HG03039 (cell line): ENCODE measurements around the gene LIN28B.
"Not testable (repeated sequence)": the region's sequence is repeated elsewhere in the genome, so short reads cannot be mapped to it uniquely, and the experiment has no call there.

Experiments used
- ATAC-seq: cut with Tn5 transposase; IDR thresholded peaks from one replicate; pipeline ENCODE4 v1.9.1; 2021; ENCODE audit warnings: mild to moderate bottlenecking, moderate library complexity; ENCODE audit not compliant: unreplicated experiment

The LIN28B gene

DNA sequence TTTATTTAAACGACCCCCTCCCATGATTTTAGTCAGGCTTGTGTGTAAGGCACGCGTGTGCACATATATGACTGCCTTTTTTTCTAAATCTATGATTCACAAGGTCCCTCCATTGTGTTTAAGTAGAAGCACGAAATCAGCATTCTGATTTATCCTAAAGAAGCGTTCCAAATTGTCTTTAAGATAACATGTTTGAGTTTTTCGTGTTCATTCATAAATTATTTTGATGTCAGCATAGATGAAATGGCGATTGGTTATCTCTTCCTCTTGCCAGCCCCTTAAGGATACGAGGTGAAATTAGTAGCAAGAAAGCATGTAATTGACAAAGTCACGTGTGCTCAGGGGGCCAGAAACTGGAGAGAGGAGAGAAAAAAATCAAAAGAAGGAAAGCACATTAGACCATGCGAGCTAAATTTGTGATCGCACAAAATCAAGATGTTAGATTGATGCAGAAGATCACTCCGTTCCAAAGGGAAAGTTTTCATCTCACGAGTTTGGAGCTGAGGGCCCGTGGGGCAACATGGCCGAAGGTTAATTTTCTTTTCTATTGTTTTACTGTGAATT is at the start of gene LIN28B:
TSS of gene LIN28B (plus strand) at position 377 of the 564 bp plus-strand sequence. CDS start at position 521, 144 bp downstream.
- no peak for ATAC-seq

DNA sequence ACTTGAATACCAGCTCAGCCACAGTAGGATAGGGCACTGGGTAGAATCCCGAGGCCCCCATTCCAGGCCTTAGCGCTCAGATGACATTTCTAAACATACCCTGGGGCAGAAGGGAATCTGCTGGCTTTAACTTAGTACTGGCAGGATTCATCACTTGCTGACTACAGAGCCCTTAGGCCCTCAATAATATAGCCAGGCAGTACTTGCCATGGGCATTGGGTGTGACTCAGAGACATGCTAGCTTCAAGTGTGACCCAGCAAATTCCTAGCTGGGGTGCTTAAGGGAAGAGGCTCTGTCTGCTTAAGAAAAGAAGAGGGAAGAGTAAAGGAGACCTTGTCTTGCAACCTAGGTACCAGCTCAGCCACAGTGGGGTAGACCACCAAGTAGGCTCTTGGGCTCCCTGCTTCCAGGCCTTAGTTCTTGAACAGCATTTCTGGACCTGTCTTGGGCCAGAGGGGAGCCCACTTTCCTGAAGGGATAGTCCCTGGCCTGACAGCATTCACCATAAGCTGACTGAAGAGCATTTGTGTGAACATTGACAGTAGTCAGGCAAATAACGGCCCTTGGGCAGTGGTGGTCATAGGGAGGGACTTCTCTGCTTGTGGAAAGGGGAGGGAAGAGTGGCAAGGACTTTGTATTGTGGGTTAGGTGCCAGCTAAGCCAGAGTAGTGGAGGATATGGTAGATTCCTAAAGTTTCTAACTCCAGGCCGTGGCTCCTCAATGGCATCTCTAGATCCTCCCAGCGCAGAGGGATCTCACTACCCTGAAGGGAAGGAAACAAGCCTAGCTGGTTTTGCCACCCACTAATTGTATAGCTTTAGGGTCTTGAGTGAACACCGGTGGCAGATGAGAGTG is 48.6 kb upstream of the LIN28B start:
- ATAC-seq: no peak

DNA sequence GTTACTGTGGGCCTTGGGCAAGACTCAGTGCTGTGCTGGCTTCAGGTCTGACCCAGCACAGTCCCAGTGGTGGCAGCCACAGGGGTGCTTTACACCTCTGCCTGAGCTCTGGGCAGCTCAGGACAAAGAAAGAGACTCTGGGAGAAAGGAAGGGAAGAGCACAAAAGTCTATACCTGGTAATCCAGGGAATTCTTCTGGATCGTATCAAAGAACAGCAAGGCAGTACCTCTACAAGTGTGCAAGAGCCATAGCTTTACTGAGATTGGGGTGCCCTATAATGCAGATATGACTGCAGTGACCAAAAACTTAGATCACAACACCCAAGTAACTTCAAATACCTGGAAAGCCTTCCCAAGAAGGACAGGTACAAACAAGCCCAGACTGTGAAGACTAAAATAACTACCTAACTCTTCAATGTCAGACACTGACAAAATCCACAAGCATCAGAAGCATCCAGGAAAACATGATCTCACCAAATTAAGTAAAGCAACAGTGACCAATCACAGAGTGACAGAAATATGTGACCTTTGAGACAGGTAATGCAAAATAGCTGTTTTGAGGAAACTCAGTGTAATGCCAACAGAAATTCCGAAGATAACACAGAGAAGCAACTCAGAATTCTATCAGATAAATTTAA is 47.9 kb upstream of the LIN28B start:
- ATAC-seq: no peak

GRCh38 chr6:104921896-104922295 is 35.0 kb upstream of the LIN28B start:
- ATAC-seq: no peak

DNA sequence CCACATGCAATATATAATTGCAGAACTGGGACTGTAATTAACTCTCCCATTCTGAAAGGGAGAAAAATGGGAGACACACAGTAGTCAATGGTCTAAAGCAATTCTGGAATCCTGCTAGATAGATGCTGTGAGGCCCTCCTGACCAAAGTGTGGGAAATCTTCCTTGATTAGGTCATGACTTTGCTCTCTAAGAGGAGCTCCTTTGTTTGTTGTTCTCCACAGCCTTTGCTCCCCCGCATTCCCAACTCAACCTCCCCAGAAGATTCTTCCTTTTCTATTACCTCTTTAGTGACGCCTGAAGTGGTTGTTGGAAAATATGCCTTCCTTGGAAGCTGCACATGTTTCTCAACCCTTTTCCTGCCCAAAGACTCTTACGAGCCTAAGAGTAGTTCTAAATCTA is 28.8 kb upstream of the LIN28B start:
- ATAC-seq: no peak

DNA sequence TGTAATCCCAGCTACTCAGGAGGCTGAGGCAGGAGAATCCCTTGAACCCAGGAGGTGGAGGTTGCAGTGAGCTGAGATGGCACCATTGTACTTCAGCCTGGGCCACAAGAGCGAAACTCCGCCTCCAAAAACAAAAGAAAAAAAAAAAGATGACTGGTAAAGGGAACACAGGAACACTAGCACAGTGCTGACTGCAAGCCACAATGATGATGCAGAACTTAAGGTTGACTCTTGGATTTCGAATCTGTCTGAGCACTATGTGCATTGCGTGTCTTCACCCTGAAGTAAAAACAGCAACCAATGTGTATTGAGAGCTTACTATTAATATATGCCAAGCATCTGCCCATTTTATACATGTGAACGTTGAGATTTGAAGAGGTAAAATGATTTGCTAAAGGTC is 27.6 kb upstream of the LIN28B start:
- ATAC-seq: no peak

- ATAC-seq: no peak
These were observed 26.0 kb upstream of the LIN28B start for GRCh38 chr6:104930939-104931338.

GRCh38 chr6:104936766-104937535 is 20.0 kb upstream of the LIN28B start:
- ATAC-seq: no peak

- ATAC-seq: no peak
These were observed 16.5 kb upstream of the LIN28B start for GRCh38 chr6:104940238-104940892.

GRCh38 chr6:104940893-104941728 is 15.8 kb upstream of the LIN28B start:
- peak; percentile 54 for ATAC-seq

DNA sequence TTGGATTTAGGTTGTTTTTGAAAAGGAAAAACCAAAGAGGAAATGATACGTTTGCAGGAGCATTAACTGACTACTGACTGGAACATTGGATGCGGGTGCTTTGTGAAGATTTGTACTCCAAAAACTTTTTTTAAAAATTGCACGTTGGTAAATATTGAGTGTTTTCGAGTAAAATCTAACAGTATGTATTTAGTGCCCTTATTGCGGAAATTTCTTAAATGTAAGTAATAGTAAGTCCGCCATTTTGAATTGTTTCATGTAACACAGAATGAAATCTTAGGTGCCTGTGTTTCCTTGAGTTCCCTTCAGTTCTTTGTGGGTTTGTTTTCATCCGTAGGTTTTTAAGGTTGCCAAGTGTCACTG is 15.2 kb upstream of the LIN28B start:
- no peak for ATAC-seq

DNA sequence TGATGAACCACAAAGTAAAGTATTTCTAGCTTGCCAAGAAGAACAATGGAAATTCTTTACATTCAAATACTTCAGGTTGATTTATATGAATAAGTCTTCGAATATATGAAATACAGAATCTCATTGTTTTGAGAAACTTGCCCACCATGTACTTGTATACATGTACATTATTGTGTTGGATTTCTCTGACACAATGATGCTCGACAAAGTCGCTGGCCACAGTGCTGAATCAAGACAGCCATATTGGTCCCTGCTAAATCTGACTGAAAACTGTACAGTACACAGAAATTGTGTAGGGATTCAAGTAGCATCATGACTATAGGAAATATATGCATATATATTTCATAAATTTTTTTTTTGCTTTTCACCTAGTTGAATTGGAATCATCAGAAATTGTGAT is 13.1 kb upstream of the LIN28B start:
- ATAC-seq: no peak

DNA sequence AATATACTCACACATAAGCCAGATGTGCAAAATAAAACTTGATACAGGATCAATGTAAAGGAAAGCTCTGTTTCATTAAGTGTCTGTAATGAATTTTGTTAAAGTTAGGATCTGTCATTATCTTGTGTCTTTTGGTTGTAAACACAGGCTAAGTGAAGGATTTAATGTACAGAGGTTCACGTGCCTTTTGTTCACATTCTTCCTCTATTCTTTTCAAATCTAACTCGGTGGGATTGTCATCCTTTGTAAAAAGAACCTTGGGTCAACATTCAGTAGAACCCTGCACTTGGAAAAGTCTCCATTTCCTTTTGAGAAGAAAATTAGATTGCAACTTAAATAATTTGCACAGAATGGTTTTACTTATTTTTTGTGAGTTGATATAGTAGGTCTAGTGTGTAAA is 7.7 kb upstream of the LIN28B start:
- no peak for ATAC-seq

DNA sequence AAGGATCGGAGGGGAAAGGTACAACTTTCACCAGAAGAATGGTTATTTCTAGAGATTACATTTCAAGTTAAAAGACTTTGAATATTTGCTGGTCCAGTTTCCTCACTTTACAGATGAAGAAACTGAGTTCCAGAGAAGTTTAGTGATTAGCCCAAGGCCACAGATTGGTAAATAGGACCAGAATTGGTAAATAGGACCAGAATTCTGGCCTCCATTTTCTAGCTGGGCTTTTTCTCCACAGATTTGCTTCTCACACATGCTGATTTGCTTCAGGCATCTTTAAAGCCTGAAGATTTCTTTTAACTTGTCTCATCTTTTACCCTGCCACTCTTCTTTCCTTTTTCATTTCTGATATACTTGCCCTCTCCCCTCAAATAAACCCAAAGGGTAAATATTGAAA is 5.2 kb upstream of the LIN28B start:
- no peak for ATAC-seq

- ATAC-seq: no peak
These were observed 4.0 kb upstream of the LIN28B start for GRCh38 chr6:104952911-104953399.

- not testable (repeated sequence) for ATAC-seq
These were observed 3.3 kb upstream of the LIN28B start for GRCh38 chr6:104953400-104954189.

DNA sequence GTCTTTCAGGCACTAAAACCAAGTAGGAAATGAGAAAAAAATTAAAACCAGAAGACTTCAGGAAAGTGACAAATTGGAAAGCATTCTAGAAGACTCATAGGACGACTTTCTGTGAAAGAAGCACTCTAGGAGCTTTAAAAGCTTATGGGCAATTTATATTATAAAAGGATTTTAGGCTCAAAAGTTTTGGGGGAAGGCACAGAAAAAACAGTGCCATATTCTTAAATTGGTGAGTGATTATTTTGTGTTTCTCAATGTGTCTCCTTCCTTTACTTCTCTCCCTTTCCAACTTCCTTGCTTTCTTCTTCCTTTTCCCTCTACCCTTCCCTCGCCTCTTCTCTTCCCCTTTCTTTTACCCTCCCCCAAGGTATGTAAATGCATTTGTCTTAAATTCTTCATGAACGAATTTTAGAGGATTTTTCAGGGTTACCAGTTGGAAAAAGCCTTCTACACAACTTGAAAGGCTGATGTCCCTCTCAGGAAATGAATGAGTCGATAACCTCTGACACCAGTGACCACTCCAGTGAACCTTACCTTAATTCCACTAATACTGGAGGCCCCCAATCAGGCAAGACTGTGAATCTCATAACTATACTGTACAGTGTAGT is 2.6 kb upstream of the LIN28B start:
- ATAC-seq: no peak

GRCh38 chr6:104955491-104955890 is 1.4 kb upstream of the LIN28B start:
- no peak for ATAC-seq
